ENCODE results near the gene CCDC148.

Gene CCDC148

GRCh38 chr2:158456309-158457066 lies at the start of gene CCDC148, which contains the start of gene PKP4:
Gene CCDC148 (minus strand): TSS chr2:158456753. CDS start chr2:158456439, 314 bp downstream.
Gene PKP4 (plus strand): TSS chr2:158456952. CDS start chr2:158533185, 76,233 bp downstream.
- DNase-seq (ENCODE audit: low read depth) = peak; percentile 74

- no peak for DNase-seq (ENCODE audit: low read depth)
These were observed 48.9 kb upstream of the CCDC148 start for GRCh38 chr2:158505448-158505934.

- DNase-seq (ENCODE audit: low read depth) = no peak
These were observed 47.5 kb upstream of the CCDC148 start for GRCh38 chr2:158504088-158504487.

- no peak for DNase-seq (ENCODE audit: low read depth)
These were observed 46.4 kb upstream of the CCDC148 start for GRCh38 chr2:158502974-158503373.

- DNase-seq (ENCODE audit: low read depth) = no peak
These were observed 44.7 kb upstream of the CCDC148 start for GRCh38 chr2:158501301-158501700.

GRCh38 chr2:158500333-158500732 lies 43.8 kb upstream of the CCDC148 start:
- DNase-seq (ENCODE audit: low read depth) = no peak

- no peak for DNase-seq (ENCODE audit: low read depth)
These were observed 42.8 kb upstream of the CCDC148 start for GRCh38 chr2:158499383-158499782.

GRCh38 chr2:158498749-158499136 lies 42.2 kb upstream of the CCDC148 start:
- DNase-seq (ENCODE audit: low read depth) = no peak

- no peak for DNase-seq (ENCODE audit: low read depth)
These were observed 41.6 kb upstream of the CCDC148 start for GRCh38 chr2:158498043-158498748.

- no peak for DNase-seq (ENCODE audit: low read depth)
These were observed 40.9 kb upstream of the CCDC148 start for GRCh38 chr2:158497486-158497885.

GRCh38 chr2:158496986-158497385 lies 40.4 kb upstream of the CCDC148 start:
- DNase-seq (ENCODE audit: low read depth) = no peak

GRCh38 chr2:158495175-158495574 lies 38.6 kb upstream of the CCDC148 start:
- DNase-seq (ENCODE audit: low read depth) = no peak

- no peak for DNase-seq (ENCODE audit: low read depth)
These were observed 36.9 kb upstream of the CCDC148 start for GRCh38 chr2:158493458-158493857.

- DNase-seq (ENCODE audit: low read depth) = no peak
These were observed 34.5 kb upstream of the CCDC148 start for GRCh38 chr2:158491072-158491471.

GRCh38 chr2:158489366-158490112 lies 33.0 kb upstream of the CCDC148 start:
- no peak for DNase-seq (ENCODE audit: low read depth)

- no peak for DNase-seq (ENCODE audit: low read depth)
These were observed 32.1 kb upstream of the CCDC148 start for GRCh38 chr2:158488442-158489216.

- no peak for DNase-seq (ENCODE audit: low read depth)
These were observed 30.9 kb upstream of the CCDC148 start for GRCh38 chr2:158487419-158487818.

- no peak for DNase-seq (ENCODE audit: low read depth)
These were observed 30.4 kb upstream of the CCDC148 start for GRCh38 chr2:158486970-158487325.

- no peak for DNase-seq (ENCODE audit: low read depth)
These were observed 29.8 kb upstream of the CCDC148 start for GRCh38 chr2:158486150-158486969.

GRCh38 chr2:158484892-158485556 lies 28.5 kb upstream of the CCDC148 start:
- DNase-seq (ENCODE audit: low read depth) = no peak
